Renal pelvis (tissue), 4 donors: Measurements from ENCODE around the gene MOCOS. TPM values are rescaled to one million over a fixed set of nuclear protein-coding genes. Genes with fewer than 3 reads are reported as not detected.
"Not testable (repeated sequence)": the region's sequence is repeated elsewhere in the genome, so short reads cannot be mapped to it uniquely, and the experiment has no call there.

Experiments
- DNase-seq: peaks from one replicate; pipeline ENCODE4 v3.0.0-alpha.2; 2013
- polyA plus RNA-seq, 3 donors: library from polyadenylated mRNA; unstranded; fragments of 120-200 nt; gene quantifications; one replicate each; pipeline ENCODE4 v1.2.1, GENCODE V29; 2013; ENCODE audit not compliant: insufficient read length in 3 of 3

Gene MOCOS
- polyA plus RNA-seq, 3 donors: 1.2 to 1.7 (median 1.4) TPM

DNA sequence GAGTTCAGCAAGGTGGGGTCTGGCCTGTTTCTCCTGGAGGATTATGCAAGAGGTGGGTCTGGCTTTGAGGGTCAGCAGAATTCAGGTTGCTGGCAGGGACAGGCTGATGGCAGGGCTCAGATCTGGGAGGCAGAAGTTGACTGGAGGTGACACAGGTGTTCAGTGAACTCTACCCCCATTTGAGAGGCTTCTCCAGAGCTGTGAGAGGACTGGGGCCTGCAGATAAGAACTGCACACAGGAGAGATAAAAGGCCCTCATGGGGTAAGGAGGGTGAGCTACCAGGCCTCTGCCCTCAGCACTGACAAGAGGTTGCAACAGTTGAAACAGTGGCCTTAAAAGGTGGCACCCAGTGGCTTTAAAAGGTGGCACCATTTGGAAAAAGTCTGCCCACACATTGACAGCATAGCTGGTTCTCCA, 13.1 kb downstream of the MOCOS start:
- DNase-seq: no peak

GRCh38 chr18:36201765-36202164, 14.5 kb downstream of the MOCOS start:
- no peak for DNase-seq

DNA sequence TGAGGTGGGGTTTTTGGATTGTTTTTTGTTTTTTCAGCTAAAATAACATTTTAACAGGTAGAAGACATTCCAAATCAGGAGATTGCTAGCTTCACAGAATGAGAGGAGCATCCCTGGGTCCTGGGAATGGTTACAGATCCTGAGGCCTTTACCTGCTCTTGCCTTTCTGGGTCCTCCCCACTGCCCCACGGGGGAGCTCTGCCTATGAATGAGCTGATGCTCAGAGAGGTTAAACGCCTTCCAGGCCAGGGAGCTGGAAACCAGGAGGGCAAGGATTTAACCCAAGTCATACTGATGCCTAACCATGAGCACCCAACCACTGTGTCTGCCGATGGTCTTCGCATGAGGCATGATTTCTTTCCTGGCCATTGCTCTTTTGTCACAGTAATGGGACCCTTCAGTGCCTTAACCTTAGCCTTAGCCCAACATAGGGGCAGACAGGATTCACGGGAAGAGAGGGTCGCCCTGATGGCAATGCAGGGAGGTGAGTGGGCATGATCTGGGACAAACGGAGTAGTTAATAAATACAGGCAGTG, 16.1 kb downstream of the MOCOS start:
- no peak for DNase-seq

- DNase-seq: no peak
Observed at GRCh38 chr18:36205166-36205565, 17.9 kb downstream of the MOCOS start.

DNA sequence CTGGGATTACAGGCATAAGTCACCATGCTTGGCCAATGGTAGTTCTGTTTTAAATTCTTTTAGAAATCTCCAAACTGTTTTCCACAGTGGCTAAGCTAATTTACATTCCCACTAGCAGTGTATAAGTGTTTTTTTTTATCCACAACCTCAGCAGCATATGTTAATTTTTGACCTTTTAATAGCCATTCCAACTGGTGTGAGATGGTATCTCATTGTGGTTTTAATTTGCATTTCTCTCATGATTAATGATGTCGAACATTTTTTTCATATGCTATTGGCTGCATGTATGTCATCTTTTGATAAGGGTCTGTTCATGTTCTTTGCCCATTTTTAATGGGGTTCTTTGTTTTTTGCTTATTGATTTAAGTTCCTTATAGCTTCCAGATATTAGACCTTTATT, 20.0 kb downstream of the MOCOS start:
- no peak for DNase-seq

DNA sequence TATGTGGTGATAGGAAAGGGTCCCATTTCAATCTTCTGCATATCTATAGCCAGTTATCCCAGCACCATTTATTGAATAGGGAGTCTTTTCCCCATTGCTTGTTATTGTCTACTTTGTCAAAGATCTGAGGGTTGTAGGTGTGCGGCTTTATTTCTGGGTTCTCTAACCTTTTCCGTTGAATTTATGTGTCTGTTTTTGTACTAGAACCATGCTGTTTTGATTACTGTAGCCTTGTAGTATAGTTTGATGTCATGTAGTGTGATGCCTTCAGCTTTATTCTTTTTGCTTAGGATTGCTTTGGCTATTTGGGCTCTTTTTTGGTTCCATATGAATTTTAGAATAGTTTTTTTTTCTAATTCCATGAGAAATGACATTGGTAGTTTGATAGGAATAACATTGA, 20.7 kb downstream of the MOCOS start:
- DNase-seq: not testable (repeated sequence)

DNA sequence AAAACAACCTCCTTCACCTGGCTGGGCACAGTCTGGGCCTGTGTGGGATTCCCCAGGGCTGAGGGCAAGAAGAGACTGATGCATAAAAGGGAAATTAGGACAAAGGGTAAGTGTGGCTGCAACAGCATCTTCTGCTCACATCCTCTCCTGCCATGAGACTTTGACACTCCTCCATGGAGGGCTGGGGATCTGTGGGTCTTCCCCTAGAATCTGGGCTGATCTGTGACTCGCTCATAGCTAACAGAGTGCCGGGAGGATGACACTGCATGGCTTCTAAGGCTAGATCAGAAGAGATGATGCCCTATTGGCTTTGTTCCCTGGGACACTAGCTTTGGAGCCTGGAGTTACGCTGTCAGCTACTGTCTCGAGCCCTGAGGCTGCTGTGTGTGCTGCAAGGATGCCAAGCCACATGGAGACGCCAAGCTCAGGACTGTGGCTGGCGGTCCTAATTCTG, 24.3 kb downstream of the MOCOS start:
- no peak for DNase-seq

DNA sequence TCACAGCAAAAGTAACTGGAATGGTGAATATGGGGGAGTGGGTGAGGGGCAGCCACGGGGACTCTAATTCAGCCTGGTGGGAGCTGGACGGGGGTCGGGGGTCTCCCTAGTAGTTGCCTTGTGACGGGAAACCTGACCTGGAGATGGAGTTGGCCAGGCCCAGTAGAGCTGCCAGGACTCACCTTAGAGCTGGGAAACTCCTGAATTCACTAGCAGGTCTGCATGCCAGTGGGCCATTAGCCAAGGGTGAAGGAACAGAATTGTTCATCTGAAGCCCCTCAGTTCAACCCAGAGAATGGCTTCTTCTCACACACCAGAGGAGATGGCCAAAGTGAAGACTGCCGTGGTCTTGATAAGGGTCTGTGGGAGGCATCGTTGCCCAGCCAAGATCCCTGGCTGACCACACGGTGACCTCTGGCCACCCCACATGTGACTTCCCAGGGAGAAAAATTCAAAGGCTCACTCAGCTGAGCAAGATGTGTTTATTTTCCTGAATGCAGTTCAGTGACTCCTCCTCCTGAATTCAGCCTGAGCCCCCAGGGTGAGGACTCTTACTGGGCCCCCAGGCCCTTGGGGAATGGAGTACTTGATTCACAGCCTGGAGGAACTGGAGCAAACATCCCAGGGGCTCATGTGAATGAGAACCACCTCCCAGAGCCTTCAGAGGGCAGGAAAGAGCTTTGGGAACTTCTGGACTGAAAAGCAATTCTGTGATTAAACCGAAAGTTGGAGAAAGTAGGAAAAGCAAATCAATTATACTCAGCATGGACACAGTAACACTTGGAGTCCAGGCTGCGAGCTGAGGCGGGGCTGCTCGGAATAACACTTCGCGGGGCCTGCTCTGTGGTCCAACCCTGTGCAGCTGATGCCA, 25.2 kb downstream of the MOCOS start:
- DNase-seq: no peak

DNA sequence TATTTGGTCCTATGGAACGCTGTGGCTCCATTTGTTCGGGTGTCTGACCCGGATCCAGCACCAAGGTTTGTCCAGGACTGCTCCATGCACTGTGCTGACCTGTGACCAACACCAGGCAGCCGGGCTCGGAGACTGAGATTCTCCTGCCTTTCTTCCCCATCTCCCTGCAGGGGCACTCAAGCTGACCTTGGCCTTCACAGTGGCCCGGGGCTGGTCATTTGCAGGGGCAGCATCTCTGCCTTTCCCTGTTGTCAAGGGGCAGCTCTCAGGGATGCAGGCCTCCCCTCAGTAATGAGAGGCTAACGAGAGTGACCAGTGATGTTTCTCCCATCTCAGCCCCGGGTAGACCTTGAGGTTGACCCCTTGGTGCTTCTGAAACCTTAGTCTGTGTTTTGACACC, 27.5 kb downstream of the MOCOS start:
- DNase-seq: no peak

DNA sequence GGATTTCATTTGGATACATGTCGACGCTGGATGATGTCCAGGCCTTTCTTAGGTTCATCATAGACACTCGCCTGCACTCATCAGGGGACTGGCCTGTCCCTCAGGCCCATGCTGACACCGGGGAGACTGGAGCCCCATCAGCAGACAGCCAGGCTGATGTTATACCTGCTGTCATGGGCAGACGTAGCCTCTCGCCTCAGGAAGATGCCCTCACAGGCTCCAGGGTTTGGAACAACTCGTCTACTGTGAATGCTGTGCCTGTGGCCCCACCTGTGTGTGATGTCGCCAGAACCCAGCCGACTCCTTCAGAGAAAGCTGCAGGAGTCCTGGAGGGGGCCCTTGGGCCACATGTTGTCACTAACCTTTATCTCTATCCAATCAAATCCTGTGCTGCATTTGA, 28.3 kb downstream of the MOCOS start:
- DNase-seq: no peak

DNA sequence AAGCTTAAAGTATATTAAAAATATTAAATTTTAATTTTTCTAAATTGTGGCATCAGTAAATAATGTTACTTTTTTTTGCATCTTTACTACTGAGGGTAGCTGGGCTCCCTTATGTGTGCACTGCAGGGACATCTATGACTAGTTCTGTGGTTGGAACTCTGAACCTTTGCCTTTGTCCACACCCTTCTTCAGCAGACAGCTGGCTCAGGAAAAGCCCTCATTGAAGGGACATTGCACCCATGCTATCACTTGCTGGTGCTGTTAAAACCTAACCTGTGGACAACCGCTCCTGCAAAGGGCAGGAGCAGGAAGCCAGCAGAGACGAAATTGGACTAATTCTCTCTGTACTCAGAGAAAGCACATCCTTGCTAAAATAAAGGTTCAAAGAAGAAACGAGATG, 30.1 kb downstream of the MOCOS start:
- no peak for DNase-seq

DNA sequence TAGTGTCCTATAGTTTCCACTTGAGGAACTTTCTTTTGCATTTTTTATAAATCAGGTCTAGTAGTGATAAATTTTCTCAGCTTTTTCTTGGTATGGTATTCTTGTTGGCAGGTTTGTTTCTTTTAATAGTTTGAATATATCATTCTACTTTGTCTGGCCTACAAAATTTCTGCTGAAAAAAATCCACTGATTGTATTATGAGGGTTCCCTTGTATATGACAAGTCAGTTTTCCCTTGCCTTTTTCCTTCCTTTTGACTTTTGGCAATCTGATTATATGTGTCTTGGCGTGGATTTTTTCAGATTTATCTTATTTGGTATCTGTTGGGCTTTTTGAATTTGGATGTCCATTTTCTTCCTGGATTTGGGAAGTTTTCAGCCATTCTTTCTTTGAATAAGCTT, 41.9 kb downstream of the MOCOS start:
- no peak for DNase-seq

- not testable (repeated sequence) for DNase-seq
Observed at GRCh38 chr18:36240510-36240909, 53.2 kb downstream of the MOCOS start.

- no peak for DNase-seq
Observed at GRCh38 chr18:36241831-36242230, 54.5 kb downstream of the MOCOS start.

DNA sequence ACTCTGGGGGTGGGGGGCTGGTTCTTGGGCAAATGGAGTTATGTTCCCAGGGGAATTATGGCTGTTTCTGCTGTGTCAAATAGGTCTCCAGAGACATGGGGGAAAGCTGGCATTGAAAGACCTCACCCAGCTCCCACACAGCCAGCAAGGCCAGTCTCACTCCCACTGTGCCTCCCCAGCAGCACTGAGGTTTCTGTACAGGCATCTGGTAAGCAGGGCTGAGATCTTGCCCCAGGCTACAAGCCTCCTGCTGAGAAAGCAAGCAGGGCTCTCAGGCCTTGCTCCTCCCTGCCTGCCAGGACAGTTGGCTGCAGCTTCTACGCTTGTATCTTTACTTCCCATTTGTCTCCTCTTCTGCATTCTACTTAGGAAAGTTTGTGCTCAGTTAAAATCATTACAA, 59.7 kb downstream of the MOCOS start:
- no peak for DNase-seq

DNA sequence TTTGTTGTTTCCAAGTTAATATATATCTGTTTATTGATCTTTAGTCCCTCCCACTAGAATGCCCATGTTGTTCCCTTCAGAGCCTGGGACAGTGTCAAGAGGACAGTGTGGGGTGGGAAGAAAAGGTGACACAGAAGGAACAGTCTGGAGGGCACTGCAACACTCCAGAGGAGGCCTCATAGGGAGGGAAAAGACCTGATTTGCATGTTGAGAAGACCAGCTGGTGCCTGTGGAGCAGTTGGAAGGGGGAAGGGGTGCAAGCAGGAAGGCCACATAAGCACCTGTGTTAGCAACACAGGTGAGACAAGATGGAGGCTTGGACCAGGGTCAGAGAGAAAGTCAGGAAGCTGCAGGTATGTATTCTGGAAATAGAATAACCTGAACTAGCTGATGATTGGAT, 62.1 kb downstream of the MOCOS start:
- no peak for DNase-seq

DNA sequence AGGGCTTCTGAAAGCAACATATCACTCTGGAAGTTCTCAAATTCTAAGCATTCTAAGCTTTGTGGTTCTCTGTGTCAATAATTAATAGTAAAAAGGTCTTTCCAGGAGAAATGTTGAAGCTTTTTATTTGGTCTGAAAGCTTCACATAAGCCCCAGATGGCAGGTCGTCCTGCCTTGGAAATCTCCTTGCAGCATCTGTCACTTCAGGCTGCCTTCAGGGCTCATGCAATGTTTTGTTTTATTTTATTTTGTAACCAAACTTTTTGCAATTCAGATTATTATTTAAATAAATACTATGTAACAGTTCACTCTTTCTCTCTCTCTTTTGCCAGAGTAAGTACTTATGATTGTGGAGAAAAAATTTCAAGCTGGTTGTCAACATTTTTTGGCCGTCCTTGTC, 63.5 kb downstream of the MOCOS start:
- DNase-seq: no peak

GRCh38 chr18:36255072-36255698, 67.9 kb downstream of the MOCOS start:
- no peak for DNase-seq

DNA sequence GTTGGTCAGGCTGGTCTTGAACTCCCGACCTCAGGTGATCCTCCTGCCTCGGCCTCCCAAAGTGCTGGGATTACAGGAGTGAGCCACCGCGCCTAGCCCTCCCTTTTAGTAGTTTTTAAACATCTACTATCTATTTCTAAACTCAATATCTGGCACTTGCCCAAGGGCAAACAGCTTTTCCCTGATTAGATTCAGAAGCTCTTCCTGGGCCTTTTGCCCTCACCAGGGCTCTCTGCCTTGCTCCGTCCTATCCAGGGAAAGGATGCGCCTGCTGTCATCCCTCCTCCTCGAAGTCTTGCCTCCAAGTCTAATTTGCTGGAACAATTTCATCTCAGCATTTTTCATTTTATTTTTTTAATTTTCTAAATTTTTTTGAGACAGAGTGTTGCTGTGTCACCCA, 68.8 kb downstream of the MOCOS start:
- DNase-seq: no peak

- no peak for DNase-seq
Observed at GRCh38 chr18:36262971-36263370, 75.7 kb downstream of the MOCOS start.

GRCh38 chr18:36264283-36264682, 77.0 kb downstream of the MOCOS start:
- no peak for DNase-seq

- no peak for DNase-seq
Observed at GRCh38 chr18:36265015-36265414, 77.7 kb downstream of the MOCOS start.

- DNase-seq: no peak
Observed at GRCh38 chr18:36269157-36269556, 81.9 kb downstream of the MOCOS start.
